ENCODE results near the gene ARHGAP23.
"Not testable (repeated sequence)": the region's sequence is repeated elsewhere in the genome, so short reads cannot be mapped to it uniquely, and the experiment has no call there.

DNA sequence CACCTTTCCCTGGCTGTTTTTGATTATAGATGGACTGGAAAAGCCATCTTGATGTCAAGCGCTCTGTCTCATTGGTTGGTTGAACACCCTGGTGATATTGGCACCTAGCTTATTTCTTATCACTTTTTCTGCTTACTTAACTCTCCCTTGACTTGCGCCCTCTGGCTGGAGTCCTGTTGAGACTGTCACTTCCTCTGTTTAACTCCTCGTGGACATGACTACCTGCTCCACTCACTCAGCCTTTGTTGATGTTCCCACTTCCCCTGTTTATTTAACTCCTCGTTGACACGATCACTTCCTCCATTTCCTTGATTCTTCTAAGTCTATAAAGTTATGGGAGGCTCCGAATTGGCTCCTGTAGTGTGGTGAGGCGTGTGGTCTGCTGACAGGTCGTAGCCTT is 43.0 kb downstream of the ARHGAP23 start:
- TF ChIP-seq, protein P1, sequence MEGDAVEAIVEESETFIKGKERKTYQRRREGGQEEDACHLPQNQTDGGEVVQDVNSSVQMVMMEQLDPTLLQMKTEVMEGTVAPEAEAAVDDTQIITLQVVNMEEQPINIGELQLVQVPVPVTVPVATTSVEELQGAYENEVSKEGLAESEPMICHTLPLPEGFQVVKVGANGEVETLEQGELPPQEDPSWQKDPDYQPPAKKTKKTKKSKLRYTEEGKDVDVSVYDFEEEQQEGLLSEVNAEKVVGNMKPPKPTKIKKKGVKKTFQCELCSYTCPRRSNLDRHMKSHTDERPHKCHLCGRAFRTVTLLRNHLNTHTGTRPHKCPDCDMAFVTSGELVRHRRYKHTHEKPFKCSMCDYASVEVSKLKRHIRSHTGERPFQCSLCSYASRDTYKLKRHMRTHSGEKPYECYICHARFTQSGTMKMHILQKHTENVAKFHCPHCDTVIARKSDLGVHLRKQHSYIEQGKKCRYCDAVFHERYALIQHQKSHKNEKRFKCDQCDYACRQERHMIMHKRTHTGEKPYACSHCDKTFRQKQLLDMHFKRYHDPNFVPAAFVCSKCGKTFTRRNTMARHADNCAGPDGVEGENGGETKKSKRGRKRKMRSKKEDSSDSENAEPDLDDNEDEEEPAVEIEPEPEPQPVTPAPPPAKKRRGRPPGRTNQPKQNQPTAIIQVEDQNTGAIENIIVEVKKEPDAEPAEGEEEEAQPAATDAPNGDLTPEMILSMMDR (IDR thresholded peaks at IDR 0.05; ENCODE audit: insufficient read depth, low read length, poor library complexity, severe bottlenecking), result not testable (repeated sequence)
- not testable (repeated sequence) for TF ChIP-seq EZH2phosphoT487 (conservative IDR thresholded peaks at IDR 0.05; ENCODE audit: low read length)
